ENCODE measurements around the gene PMCH.
"Not testable (repeated sequence)": the region's sequence is repeated elsewhere in the genome, so short reads cannot be mapped to it uniquely, and the experiment has no call there.

The PMCH gene

GRCh38 chr12:102197789-102198188 is at the start of gene PMCH:
Gene PMCH, minus strand, starts transcription at chr12:102197833. Its CDS starts 63 bp downstream, at chr12:102197770.
- TF ChIP-seq, protein P1, sequence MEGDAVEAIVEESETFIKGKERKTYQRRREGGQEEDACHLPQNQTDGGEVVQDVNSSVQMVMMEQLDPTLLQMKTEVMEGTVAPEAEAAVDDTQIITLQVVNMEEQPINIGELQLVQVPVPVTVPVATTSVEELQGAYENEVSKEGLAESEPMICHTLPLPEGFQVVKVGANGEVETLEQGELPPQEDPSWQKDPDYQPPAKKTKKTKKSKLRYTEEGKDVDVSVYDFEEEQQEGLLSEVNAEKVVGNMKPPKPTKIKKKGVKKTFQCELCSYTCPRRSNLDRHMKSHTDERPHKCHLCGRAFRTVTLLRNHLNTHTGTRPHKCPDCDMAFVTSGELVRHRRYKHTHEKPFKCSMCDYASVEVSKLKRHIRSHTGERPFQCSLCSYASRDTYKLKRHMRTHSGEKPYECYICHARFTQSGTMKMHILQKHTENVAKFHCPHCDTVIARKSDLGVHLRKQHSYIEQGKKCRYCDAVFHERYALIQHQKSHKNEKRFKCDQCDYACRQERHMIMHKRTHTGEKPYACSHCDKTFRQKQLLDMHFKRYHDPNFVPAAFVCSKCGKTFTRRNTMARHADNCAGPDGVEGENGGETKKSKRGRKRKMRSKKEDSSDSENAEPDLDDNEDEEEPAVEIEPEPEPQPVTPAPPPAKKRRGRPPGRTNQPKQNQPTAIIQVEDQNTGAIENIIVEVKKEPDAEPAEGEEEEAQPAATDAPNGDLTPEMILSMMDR (IDR thresholded peaks at IDR 0.05; ENCODE audit: low read depth, low read length) = no peak
- TF ChIP-seq MYC (IDR thresholded peaks at IDR 0.05; ENCODE audit: low read depth, low read length) (no peak), POLR2A (IDR thresholded peaks at IDR 0.05; ENCODE audit: extremely low read depth, insufficient read length) (no peak), MAX (IDR thresholded peaks at IDR 0.05; ENCODE audit: low read depth, low read length) (no peak)
- DNase-seq (ENCODE audit: low read depth) = no peak
- H3K4me3 ChIP-seq (ENCODE audit: low read depth, low read length) = no peak within 1 kb of the TSS

DNA sequence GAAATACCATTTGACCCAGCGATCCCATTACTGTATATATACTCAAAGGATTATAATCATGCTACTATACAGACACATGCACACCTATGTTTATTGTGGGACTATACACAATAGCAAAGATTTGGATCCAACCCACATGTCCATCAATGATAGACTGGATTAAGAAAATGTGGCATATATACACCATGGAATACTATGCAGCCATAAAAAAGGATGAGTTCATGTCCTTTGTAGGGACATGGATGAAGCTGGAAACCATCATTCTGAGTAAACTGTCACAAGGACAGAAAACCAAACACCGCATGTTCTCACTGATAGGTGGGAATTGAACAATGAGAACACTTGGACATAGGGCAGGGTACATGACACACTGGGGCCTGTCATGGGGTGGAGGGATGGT is 43.2 kb upstream of the PMCH start:
- DNase-seq (ENCODE audit: low read depth); H3K4me3 ChIP-seq (ENCODE audit: low read depth, low read length): not testable (repeated sequence)

- no peak overlapping the region for H3K4me3 ChIP-seq (ENCODE audit: low read depth, low read length)
- DNase-seq (ENCODE audit: low read depth) = no peak
- no peak for TF ChIP-seq MAX (IDR thresholded peaks at IDR 0.05; ENCODE audit: low read depth, low read length)
- TF ChIP-seq MYC (IDR thresholded peaks at IDR 0.05; ENCODE audit: low read depth, low read length) = no peak
- no peak for TF ChIP-seq POLR2A (IDR thresholded peaks at IDR 0.05; ENCODE audit: extremely low read depth, insufficient read length)
- TF ChIP-seq, protein P1 (IDR thresholded peaks at IDR 0.05; ENCODE audit: low read depth, low read length) = no peak
These were observed 37.0 kb upstream of the PMCH start for GRCh38 chr12:102234599-102234998.

GRCh38 chr12:102232446-102232845 is 34.8 kb upstream of the PMCH start:
- DNase-seq (ENCODE audit: low read depth) = no peak
- no peak overlapping the region for H3K4me3 ChIP-seq (ENCODE audit: low read depth, low read length)
- TF ChIP-seq, protein P1 (IDR thresholded peaks at IDR 0.05; ENCODE audit: low read depth, low read length) = no peak
- no peak for TF ChIP-seq MAX (IDR thresholded peaks at IDR 0.05; ENCODE audit: low read depth, low read length)

- no peak overlapping the region for H3K4me3 ChIP-seq (ENCODE audit: low read depth, low read length)
- no peak for TF ChIP-seq POLR2A (IDR thresholded peaks at IDR 0.05; ENCODE audit: extremely low read depth, insufficient read length)
- TF ChIP-seq, protein P1 (IDR thresholded peaks at IDR 0.05; ENCODE audit: low read depth, low read length) = no peak
- no peak for TF ChIP-seq MAX (IDR thresholded peaks at IDR 0.05; ENCODE audit: low read depth, low read length)
- DNase-seq (ENCODE audit: low read depth) = no peak
These were observed 34.4 kb upstream of the PMCH start for GRCh38 chr12:102232036-102232435.

DNA sequence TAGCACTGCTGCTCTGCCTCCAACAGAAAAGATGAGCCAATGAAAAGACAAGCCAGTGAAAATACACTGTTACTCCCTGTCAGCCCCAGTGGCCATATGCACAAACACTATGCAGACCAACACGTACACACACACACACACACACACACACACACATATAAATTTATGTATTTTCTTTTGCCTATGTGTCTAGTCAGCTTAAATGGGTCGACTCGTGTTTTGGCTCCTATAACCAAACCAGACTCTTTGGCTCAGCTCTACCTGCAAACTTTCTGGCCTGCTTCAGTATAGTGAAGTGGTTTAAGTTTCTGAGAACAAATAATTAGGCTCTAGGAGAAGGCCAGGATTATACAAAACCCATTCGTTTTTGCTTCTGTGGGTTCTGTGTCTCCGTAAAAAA is 30.3 kb upstream of the PMCH start:
- H3K4me3 ChIP-seq (ENCODE audit: low read depth, low read length) = no peak overlapping the region
- no peak for DNase-seq (ENCODE audit: low read depth)
- TF ChIP-seq, protein P1 (IDR thresholded peaks at IDR 0.05; ENCODE audit: low read depth, low read length) = no peak
- TF ChIP-seq MAX (IDR thresholded peaks at IDR 0.05; ENCODE audit: low read depth, low read length) (no peak), POLR2A (IDR thresholded peaks at IDR 0.05; ENCODE audit: extremely low read depth, insufficient read length) (no peak), MYC (IDR thresholded peaks at IDR 0.05; ENCODE audit: low read depth, low read length) (no peak)
